CD4-positive, alpha-beta T cell treated with Interferon alpha-2 for 1 hour (primary cell): ENCODE results near the gene CHD9.
"Not testable (repeated sequence)": the region's sequence is repeated elsewhere in the genome, so short reads cannot be mapped to it uniquely, and the experiment has no call there.

Experiments
- DNase-seq, 2 donors: peaks; one replicate each; pipeline ENCODE4 v3.0.0-alpha.2; 2020 to 2022

Gene CHD9

DNA sequence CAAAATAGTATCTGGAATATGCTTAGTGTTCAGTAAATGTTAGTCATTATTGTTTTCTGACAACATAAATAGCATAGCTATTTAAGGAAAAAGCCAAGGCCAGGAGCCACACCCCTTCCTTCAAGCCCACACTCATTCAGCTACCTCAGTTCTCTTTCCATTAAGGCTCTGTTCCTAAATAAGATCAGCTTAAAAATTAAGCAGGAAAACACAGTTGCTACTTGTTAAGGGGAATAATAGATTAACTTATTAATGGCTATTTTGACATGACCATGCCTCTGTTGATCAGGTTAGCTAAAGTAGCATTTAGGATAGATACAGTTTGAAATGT lies 158.1 kb downstream of the CHD9 start:
- DNase-seq = no peak

DNA sequence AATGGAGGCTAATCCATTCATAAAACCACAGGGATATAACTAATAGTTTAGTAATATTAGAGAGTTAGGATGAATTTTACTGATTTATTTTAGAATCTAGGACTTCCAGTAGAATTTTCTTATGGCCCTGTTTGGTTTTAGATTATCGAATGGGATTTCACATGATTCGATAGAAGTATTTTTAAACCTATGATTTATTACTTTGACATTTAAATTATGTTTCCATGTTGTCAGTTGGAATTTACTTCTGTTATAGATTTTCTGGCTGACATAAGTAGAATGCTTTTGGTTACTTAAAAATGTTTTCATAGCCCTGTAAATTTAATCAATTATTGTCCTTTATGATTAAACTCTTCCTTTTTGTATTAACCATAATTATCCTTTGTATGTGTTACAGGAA lies 158.8 kb downstream of the CHD9 start:
- DNase-seq = no peak

DNA sequence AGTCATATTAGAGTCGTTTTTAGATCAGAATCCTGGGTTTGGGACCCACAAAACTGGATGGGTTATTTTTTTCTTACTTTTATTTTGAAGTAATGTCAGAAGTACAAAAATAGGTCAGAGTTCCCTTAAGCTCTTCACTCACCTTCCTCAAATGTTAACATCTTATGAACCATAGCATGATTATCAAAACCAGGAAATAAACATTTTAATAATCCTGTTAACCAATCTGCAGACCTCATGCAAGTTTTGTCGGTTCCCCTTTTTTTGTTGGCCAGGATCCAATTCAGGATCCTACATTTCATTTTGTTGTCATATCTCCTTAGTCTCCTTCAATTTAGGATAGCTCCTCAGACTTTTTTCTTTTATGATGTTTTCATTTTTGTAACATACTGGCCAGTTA lies 162.0 kb downstream of the CHD9 start:
- no peak for DNase-seq

DNA sequence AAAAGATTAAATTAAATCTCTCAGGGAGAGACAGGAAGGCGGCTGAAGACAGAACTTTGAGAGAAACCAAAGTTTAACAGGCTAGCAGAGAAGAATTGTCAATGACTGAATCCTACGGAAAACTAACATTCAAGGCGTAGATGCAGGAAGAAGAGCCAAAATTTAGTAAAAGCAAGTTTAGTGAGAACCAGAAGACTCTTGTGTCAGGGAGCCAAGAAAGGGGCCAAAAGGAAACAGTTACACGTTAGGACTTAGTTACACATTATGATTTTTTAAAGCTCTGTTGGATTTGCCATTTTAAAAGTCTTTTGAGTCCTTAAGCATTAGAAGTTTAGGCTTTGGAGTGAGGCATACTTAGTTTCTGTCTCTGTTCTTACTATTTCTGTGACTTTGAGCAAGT lies 164.6 kb downstream of the CHD9 start:
- DNase-seq = no peak

DNA sequence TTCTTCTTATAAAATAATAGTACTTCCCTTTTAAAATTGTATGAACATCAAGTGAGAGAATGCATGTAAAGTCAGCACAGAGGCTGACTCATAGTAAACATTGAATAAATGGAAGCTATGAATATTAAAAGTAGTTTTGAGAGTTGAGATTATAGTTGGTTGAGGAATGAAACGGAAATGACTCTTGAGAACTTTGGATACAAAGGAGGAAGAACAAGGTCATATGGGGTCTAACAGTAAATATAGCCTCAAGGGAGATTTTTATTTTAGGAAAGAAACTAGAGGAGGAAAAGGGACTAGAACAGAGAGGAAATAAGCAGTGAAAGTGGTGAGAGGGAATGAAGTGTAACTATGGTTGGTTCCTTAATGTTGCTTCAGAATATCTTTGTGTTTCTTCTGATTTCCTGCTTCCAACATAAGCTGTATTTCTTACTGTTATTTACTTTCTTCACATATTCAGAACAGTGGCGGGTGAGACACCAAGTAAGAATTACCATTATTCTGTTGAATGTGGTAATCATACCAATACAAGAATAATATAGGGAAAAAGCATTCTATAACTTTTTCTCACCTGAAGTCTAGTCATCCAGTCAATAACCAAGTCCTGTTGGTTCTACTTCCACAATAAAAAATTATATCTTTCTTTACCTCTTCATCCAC lies 165.1 kb downstream of the CHD9 start:
- no peak for DNase-seq

DNA sequence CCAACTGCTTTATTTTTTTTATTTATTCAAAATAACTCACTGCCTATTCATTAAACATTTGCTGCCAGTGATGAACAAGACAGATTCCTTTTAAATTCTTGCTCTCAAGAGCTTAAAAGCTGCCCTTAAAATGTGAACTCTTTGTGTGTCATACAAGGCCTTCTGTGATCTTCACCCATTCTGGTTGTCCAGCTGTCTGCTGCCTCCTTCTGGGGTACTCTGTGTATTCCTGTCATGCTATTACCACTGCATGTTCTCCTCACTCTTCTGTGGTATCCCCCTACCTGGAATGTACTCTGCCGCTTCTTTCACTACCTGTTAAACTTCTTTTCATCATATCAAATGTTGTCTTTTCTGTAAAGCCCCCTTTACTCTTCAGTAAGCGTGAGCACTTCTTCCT lies 165.8 kb downstream of the CHD9 start:
- DNase-seq = peak; percentile 12 to 29

DNA sequence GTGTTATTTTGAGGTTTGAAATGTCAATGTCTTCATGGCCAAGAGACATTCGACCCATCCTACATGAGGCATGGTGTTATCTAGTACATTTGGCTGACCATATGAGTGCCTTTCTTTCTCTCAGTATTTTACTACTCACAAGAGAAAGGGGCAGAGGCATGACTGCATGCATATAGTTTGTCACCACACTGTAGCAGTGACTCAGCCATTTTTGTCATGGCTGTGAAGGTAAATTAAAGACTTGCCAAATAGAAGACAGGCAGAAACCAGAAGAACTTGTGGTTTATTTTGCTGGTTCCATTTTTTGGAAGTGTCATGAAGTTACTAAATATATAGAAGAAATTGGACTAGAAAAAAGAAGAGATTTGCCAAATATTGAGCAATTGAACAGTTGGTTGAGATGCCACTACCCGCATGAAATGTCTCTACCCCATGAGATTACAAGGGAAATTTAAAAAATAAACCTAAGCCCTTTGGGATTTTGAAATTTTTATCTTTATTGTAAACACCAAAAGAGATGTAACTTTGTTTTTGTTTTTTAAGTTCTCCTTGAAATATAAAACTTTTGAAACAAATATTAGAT lies 170.3 kb downstream of the CHD9 start:
- DNase-seq = no peak

DNA sequence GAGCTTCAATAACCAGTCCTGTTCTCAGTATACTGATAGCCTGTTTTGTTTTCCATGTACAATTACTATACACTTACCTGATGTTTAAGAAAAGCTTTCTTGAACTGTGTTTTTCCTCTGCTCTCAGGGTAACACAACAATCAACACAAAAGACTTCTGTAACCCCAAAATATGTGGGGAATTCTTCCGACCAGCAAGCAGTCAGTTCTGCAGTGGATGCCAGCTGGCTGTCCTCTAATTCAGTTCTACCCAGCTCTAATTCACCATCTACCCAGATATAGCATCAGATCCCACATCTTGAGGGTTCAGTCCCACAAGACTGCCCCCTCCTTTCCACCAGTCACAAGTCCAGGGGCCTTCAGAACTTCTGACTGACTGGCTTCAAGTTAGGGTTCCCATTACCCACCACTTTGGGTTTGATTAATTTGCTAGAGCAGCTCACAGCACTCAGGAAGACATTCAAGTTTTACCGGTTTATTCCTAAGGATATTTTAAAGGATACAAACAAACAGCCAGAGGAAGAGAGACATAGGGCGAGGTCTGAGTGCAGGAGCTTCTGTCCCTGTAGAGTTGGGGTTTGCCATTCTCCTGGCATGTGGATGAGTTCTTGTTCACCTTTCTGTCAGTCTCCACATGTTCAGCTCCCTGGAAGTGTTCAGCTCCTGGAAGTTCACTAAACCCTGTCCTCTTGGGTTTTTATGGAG lies 178.2 kb downstream of the CHD9 start:
- DNase-seq = no peak

DNA sequence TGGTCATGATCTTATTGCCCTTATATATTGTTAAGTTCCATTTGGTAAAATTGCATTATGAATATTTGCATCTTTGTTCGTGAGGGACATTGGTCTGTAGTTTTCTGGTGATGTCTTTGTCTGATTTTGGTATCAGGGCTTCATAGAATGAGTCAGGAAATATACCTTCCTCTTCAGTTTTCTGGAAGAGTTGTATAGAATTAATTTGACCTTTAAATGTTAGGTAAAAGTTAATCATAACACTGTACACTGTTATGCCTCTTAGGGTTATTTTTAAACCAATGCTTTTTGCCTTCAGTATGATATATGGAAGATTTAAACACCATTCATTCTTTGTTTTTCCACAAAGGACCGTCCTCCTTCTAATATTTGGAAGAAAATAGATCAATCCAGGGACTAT lies 180.0 kb downstream of the CHD9 start:
- no peak for DNase-seq

DNA sequence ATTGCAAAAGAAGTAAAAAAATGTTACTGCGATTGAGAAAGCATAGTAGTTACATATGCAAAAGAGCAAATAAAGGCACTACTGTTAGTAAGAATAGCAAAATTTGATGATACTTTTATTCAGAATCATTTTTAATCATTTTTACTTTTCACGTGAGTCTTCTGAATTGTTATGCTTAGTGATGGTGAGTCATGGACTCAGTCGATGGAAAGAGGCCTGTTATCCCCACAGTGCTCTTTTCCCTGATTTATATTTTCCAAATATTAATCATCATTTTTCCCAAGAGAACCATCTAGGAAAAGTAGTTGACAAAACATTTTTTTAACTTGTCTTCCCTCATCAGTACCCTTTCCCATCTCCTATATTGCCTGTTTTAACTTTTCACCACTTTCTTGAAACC lies 181.1 kb downstream of the CHD9 start:
- DNase-seq = no peak

DNA sequence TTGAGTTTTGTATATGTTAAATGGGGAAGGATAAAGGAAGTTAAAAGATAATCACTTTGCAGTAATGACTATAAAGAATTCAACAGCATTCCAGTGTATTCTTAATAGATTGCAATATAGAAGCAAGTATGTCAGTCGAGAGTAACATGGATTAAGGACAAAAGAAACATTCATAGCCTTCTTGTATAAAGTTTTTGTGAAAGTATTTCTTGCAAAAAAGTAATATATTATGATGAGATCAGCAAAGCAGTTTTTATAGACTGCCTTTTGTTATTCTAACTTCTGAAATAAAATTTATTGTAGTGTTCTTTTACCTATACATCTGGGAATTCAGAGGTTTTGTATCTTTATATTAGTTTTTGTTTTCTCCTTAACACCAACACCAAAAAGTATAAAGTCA lies 194.5 kb downstream of the CHD9 start:
- no peak for DNase-seq

DNA sequence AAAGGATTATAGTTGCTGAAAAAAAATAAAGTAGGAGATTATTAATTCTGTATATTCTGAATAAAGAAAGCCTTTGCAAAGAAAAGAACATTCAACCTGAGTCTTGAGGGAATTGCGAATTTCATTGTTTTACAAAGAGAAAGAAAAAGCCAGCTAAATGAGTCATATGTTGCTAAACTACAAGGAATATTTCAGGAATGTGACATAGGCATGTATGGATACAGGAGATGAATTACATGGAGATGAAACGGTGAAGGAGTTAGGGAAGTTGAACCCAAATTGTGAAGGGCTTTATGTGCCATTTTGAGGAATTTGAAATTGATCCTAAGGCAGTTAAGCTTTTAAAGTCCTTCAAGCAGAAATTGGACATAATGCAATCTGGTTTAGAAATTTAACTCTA lies 202.2 kb downstream of the CHD9 start:
- DNase-seq = no peak

DNA sequence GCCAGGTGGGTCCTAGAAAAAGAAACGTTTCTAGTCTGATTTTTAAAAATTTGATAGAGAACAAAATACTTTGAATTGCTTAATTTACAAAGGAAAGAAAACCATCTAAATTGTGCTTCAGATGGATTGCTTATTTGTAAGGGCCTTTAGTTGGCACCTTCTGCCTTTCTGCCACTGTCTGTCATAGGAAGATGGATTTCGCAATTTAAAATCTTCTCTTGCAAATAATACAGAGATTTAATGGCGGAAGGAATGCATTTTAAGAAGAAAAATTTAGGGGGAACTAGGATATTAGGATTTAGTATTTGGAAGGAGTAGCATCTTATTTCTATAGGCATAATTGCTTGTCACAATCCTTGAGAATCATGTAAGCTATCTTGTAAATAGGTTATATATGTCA lies 204.0 kb downstream of the CHD9 start:
- DNase-seq = no peak

DNA sequence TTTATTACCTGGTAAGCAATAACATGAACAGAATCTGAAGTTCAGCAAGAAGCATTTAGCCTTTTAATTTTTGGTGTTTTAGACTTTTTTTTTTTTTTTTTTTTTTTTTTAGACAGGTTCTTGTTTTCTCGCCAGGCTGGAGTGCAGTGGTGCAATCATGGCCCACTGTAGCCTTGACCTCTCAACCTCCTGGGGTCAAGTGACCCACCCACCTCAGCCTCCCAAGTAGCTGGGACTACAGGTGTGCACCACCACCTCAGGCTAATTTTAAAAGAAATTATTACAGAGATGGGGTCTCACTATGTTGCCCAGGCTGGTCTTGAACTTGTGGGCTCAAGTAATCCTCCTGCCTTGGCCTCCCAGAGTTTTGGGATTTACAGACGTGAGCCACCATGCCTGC lies 206.5 kb downstream of the CHD9 start:
- no peak for DNase-seq

DNA sequence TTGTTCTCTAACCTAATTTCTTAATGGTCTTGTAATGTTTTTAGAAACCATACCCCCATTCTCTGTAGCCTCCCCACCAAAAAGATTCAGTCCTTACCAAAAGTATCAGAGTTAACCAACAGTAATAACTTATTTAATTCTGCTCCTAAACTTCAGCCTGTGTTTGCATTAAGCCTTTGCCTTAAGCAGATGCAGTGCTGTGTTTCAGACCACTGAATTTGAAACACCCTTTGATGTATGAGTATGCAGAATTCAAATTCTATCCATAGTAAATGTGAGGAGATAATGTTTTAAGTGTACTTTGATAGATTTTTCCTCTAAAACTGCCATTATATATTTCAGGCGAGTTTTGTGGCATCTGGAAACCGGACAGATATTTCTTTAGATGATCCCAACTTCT lies 207.9 kb downstream of the CHD9 start:
- no peak for DNase-seq

DNA sequence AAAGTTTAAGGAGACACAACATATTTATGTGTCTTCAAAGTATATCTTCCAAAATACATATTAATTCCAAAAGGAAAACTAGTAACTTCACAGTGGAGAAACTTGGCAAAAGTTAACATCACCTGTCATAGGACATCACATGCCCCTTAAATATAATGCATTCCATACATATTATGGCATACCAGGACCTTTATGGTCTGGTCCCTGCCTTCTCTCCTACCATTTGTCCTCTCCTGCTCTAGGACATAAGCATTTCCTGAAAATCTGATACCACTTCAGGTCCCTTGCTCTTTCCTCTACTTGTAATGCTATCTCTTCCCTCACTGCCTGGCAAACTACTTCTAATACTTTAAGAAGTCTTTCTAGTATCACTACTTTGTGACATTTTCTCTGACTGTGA lies 211.4 kb downstream of the CHD9 start:
- DNase-seq = no peak

DNA sequence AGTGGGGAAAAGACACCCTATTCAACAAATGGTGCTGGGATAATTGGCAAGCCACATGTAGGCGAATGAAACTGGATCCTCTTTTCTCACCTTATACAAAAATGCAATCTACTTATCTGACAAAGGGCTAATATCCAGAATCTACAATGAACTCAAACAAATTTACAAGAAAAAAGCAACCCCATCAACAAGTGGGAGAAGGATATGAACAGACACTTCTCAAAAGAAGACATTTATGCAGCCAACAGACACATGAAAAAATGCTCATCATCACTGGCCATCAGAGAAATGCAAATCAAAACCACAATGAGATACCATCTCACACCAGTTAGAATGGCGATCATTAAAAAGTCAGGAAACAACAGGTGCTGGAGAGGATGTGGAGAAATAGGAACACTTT lies 223.7 kb downstream of the CHD9 start:
- DNase-seq = not testable (repeated sequence)

DNA sequence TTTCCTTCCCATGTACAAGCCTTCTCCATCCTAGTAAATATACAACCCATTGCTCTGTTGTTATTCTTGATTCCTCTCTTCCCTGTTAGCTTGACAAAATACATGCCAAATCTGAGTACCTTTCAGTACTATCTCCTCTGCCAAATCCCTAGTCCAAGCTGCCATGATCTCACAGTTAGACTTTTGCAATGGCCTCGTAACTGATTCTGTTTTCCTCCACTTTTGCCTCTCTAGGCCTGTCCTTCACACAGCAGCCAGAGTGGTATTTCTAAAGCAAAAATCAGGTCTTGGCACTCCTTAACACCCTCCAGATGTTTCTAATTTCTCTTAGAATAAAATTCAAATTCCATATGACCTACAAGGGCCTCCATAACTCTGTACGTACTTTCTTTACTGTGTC lies 226.5 kb downstream of the CHD9 start:
- no peak for DNase-seq

DNA sequence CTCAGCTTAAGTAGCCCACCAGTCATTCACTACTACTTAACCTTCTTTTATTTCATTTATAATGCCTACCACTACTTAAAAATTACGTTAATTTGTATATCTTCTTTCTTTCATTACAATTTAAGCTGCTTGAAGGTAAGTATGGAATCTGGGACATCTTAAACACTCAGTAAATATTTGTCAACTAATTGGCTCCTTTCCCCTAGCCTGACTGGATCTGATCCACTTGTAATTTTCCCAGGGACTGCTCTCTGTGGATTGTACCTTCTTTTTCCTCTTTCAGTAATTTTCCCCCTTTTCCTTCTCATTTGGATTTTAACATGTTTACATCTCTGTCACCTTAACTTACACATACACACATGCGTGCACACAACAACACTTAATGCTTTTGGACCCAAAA lies 227.1 kb downstream of the CHD9 start:
- no peak for DNase-seq

DNA sequence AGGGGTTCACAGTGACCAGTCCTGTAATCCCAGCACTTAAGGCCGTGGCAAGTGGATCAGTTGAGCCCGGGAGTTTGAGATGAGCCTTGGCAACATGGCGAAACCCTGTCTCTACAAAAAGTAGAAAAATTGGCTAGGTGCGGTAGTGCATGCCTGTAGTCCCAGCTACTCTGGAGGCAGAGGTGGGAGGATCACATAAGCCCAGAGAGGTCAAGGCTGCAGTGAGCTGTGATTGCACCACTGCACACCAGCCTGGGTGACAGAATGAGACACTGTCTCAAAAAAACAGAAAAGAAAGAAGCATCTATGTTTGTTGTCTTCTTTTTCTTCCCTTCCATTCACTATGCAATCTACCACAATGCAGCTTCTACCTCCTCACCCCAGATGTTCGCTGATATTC lies 227.5 kb downstream of the CHD9 start:
- DNase-seq = no peak

DNA sequence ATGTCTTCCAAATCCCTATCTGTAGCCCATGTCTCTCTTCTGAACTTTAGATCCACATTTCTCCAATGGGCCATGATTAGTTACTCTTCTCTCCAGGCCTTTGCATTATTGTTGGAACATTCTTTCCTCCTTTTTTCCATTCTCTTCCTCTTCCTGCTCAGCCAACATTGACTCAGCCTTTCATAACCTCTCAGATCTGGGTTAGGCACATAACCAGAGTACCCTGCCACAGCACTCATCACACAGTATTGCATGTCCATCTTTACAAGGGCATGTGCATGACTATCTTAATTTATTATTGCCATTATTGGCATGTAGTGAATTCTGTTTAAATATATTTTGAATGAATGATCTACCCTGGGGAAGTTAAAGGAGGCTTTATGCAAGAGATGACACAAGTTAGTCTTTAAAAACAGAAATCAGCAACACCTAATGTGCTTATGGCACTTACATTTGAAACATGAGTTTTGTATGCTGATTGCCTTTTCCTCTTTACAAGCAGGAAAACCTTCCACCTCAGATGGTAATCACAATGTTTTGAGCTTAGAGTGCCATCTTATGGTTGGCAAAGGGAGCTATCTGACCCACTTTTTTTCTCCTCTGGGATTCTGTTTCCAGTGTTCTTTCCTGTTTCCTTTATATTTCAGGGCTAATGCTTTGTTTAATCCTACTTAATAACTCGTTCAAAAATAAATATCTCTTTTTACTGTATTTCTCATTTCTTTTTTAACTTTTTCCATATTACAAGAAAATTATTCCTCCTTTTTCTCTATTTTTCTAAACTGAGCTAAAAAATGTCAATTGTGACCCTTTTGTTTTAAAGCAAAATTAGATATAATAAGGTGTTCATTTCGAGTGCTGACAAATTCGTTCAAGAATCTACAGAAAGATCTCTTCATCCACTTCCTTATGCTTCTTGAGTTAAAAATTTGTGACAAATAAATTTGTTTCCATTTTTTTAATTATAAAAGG lies 228.5 kb downstream of the CHD9 start:
- DNase-seq = peak in 1 of 2 donors; percentile 41

DNA sequence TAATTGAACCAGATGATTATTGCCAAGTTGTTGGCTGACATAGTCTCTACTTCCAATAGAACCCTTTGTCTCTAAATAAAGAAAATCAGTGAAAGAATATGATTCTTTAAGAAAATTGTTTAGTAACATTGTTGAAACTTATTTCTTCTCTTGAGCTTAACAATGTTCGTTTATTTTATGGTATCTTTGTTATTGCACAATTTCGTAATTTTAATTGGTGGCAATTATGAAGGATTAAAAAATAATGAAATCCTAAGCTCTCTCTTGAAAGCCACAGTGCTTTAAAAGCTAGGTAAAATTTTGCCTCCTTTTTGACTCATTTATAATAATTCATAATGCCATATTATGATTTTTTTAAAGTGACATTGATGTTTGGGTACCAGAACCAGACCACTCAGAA lies 230.4 kb downstream of the CHD9 start:
- DNase-seq = no peak

DNA sequence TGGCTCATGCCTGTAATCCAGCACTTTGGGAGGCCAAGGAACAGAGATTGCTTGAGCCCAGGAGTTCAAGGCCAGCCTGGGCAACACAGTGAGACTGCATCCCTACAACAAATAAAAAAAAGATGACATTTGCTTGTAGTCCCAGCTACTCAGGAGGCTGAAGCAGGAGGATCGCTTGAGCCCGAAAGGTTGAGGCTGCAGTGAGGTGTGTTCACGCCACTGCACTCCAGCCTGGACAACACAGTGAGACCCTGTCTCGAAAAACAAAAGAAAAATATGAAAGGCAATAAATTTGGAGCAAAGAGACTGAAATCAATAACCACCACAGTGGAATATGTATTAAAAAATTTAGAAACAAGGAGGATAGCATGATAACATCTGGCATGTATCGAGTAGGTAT lies 235.7 kb downstream of the CHD9 start:
- no peak for DNase-seq
